Neural cell (in vitro differentiated cells): ENCODE measurements around the gene BICD1. TPM values are rescaled to one million over a fixed set of nuclear protein-coding genes. Genes with fewer than 3 reads are reported as not detected.

ENCODE experiments used
- H2AFZ ChIP-seq: fragments of 200-600, 300-800 bp; sonication (generic), shearing (Covaris generic); 2 replicates; pipeline ENCODE4 v1.6.0; 2014; ENCODE audit warnings: low read depth, mild to moderate bottlenecking, antibody characterized with exemption, low read length, moderate library complexity
- H3F3A ChIP-seq: fragments of 200-600 bp; shearing (Covaris generic); 2 replicates; pipeline ENCODE4 v1.6.1; 2016; ENCODE audit warnings: mild to moderate bottlenecking, moderate library complexity, mixed read lengths, antibody characterized with exemption, low read length; ENCODE audit not compliant: insufficient read depth, poor library complexity, severe bottlenecking
- H3K27ac ChIP-seq: fragments of 200-600, 300-800 bp; sonication (generic), shearing (Covaris generic); 2 replicates; pipeline ENCODE4 v1.5.1; 2014; ENCODE audit warnings: mild to moderate bottlenecking, low read length, moderate library complexity
- H3K27me3 ChIP-seq: fragments of 300-800, 200-600 bp; sonication (generic), shearing (Covaris generic); 2 replicates; pipeline ENCODE4 v1.6.0; 2014; ENCODE audit warnings: mild to moderate bottlenecking, low read depth, low read length, moderate library complexity; ENCODE audit not compliant: insufficient read depth
- H3K36me3 ChIP-seq: fragments of 300-800, 200-600 bp; sonication (generic), shearing (Covaris generic); 2 replicates; pipeline ENCODE4 v1.5.1; 2014; ENCODE audit warnings: mild to moderate bottlenecking, antibody characterized with exemption, low read length, moderate library complexity; ENCODE audit not compliant: insufficient read depth
- H3K4me2 ChIP-seq: fragments of 300-800, 200-600 bp; sonication (generic), shearing (Covaris generic); 2 replicates; pipeline ENCODE4 v1.6.0; 2014; ENCODE audit warnings: mild to moderate bottlenecking, low read length
- H3K4me3 ChIP-seq: fragments of 300-800, 200-600 bp; sonication (generic), shearing (Covaris generic); 2 replicates; pipeline ENCODE4 v1.5.1; 2014; ENCODE audit warnings: mild to moderate bottlenecking, low read length, moderate library complexity
- H3K79me2 ChIP-seq: fragments of 200-600 bp; shearing (Covaris generic); replicated peaks from 2 replicates; pipeline ENCODE4 v1.6.0; 2014; ENCODE audit warnings: mild to moderate bottlenecking, low read length, moderate library complexity; ENCODE audit not compliant: insufficient read depth
- H3K9ac ChIP-seq: fragments of 300-800, 200-600 bp; sonication (generic), shearing (Covaris generic); 2 replicates; pipeline ENCODE4 v1.6.1; 2016; ENCODE audit warnings: mild to moderate bottlenecking, low read length, mixed read lengths
- H3K9me2 ChIP-seq: fragments of 200-600 bp; shearing (Covaris generic); 2 replicates; pipeline ENCODE4 v1.6.1; 2016; ENCODE audit warnings: mild to moderate bottlenecking, low read length, mixed read lengths; ENCODE audit not compliant: insufficient read depth
- H3K9me3 ChIP-seq: fragments of 200-600, 300-800 bp; sonication (generic), shearing (Covaris generic); 2 replicates; pipeline ENCODE4 v1.6.1; 2016; ENCODE audit warnings: mild to moderate bottlenecking, mixed run types, low read length, moderate library complexity, mixed read lengths
- H4K20me1 ChIP-seq: fragments of 200-600 bp; shearing (Covaris generic); 2 replicates; pipeline ENCODE4 v1.6.1; 2016; ENCODE audit warnings: mild to moderate bottlenecking, mixed run types; ENCODE audit not compliant: insufficient read depth
- CTCF ChIP-seq: fragments of 450-650 bp; IDR thresholded peaks from 2 replicates; pipeline ENCODE4 v1.5.1; 2014; ENCODE audit warnings: antibody characterized with exemption, mild to moderate bottlenecking, moderate library complexity; ENCODE audit not compliant: poor library complexity, severe bottlenecking
- EP300 ChIP-seq: fragments of 450-650 bp; conservative IDR thresholded peaks from 2 replicates; pipeline ENCODE4 v1.6.1; 2014; ENCODE audit warnings: antibody characterized with exemption, mild to moderate bottlenecking, moderate library complexity; ENCODE audit not compliant: poor library complexity, severe bottlenecking
- EZH2 ChIP-seq: fragments of 200-600, 300-800 bp; shearing (Covaris generic), sonication (generic); IDR thresholded peaks from 2 replicates; pipeline ENCODE4 v1.6.1; 2014; ENCODE audit warnings: antibody characterized with exemption, low read length, borderline replicate concordance, mild to moderate bottlenecking; ENCODE audit not compliant: insufficient read depth, poor library complexity, severe bottlenecking
- MXI1 ChIP-seq: fragments of 450-650 bp; conservative IDR thresholded peaks from 2 replicates; pipeline ENCODE4 v1.6.1; 2014; ENCODE audit warnings: antibody characterized with exemption, mild to moderate bottlenecking; ENCODE audit not compliant: poor library complexity, severe bottlenecking
- POLR2AphosphoS5 ChIP-seq: IDR thresholded peaks from 2 replicates; pipeline ENCODE4 v1.6.1; 2012
- RAD21 ChIP-seq: fragments of 450-650 bp; conservative IDR thresholded peaks from 2 replicates; pipeline ENCODE4 v1.6.1; 2014; ENCODE audit warnings: antibody characterized with exemption, mild to moderate bottlenecking, moderate library complexity
- REST ChIP-seq: IDR thresholded peaks from 2 replicates; pipeline ENCODE4 v1.6.1; 2012; ENCODE audit warnings: borderline replicate concordance
- SMC3 ChIP-seq: fragments of 450-650 bp; conservative IDR thresholded peaks from 2 replicates; pipeline ENCODE4 v1.6.1; 2014; ENCODE audit warnings: antibody characterized with exemption, mild to moderate bottlenecking, moderate library complexity; ENCODE audit not compliant: poor library complexity
- TAF1 ChIP-seq: IDR thresholded peaks from 2 replicates; pipeline ENCODE4 v1.6.1; 2012; ENCODE audit warnings: low read depth
- polyA plus RNA-seq: library from polyadenylated mRNA; depleted of rRNA; stranded (reverse); fragments of >200 nt; gene quantifications from 2 replicates; pipeline ENCODE4 v1.2.3, GENCODE V29; 2014

Gene BICD1
- polyA plus RNA-seq, 1 donor from 2014 or later: 41.1 TPM

- H3K79me2 ChIP-seq: no peaks in the 10 kb centered on the region
- H3K27ac ChIP-seq: no peak overlapping the region
- H3K36me3 ChIP-seq: no peaks in the 10 kb centered on the region
- no peak overlapping the region for H3K4me2 ChIP-seq
- H3K9me3 ChIP-seq: no peaks in the 10 kb centered on the region
- no peak overlapping the region for H2AFZ ChIP-seq
- H3K27me3 ChIP-seq: no peaks in the 10 kb centered on the region
- H3F3A ChIP-seq: no peaks in the 10 kb centered on the region
- H4K20me1 ChIP-seq: no peaks in the 10 kb centered on the region
- H3K4me3 ChIP-seq: no peak overlapping the region
- H3K9me2 ChIP-seq: no peaks in the 10 kb centered on the region
- TF ChIP-seq EP300 (no peak), RAD21 (no peak), REST (no peak), TAF1 (no peak), MXI1 (no peak), SMC3 (no peak), CTCF (no peak), EZH2 (no peak), POLR2AphosphoS5 (no peak)
- no peak overlapping the region for H3K9ac ChIP-seq
Measured at GRCh38 chr12:32076941-32077340, 29.7 kb upstream of the BICD1 start.

GRCh38 chr12:32080435-32080834, 26.2 kb upstream of the BICD1 start:
- Histone ChIP-seq H3F3A (no peaks in the 10 kb centered on the region), H3K9ac (no peak overlapping the region), H3K4me2 (no peak overlapping the region), H3K27me3 (no peaks in the 10 kb centered on the region), H3K4me3 (no peak overlapping the region), H3K79me2 (no peaks in the 10 kb centered on the region), H4K20me1 (no peaks in the 10 kb centered on the region), H2AFZ (no peak overlapping the region), H3K9me2 (no peaks in the 10 kb centered on the region), H3K27ac (no peak overlapping the region), H3K9me3 (no peaks in the 10 kb centered on the region), H3K36me3 (no peaks in the 10 kb centered on the region)
- TF ChIP-seq EP300: peak; percentile 90
- peak; percentile 93 for TF ChIP-seq POLR2AphosphoS5
- TF ChIP-seq CTCF: no peak
